ENCODE data around the gene CFAP206. TPM values are rescaled to one million over a fixed set of nuclear protein-coding genes. Genes with fewer than 3 reads are reported as not detected.

Gene CFAP206
- 0.47 to 0.93 TPM (median 0.56 TPM) in 5 replicates for total RNA-seq (2022; extraction: Qiagen RNA extraction; ENCODE audit: low read depth)

GRCh38 chr6:87407901-87408720 is at the start of gene CFAP206:
Gene CFAP206 (plus strand): TSS chr6:87407972. CDS start chr6:87409840, 1,868 bp downstream.

GRCh38 chr6:87472525-87473418 is 65.0 kb downstream of the CFAP206 start, which contains the start of gene SLC35A1:
Gene SLC35A1 (plus strand): TSS chr6:87472974. CDS start chr6:87473004, 30 bp downstream.

Other genes starting within 250 kb of the CFAP206 start
- 1.7 to 3.8 TPM (median 3.5 TPM) in 5 replicates for gene SMIM8, start 85.4 kb upstream of the CFAP206 start, total RNA-seq (2022; extraction: Qiagen RNA extraction; ENCODE audit: low read depth)
- gene GJB7, start 78.7 kb upstream of the CFAP206 start, total RNA-seq (2022; extraction: Qiagen RNA extraction; ENCODE audit: low read depth): not detected in 5 replicates
- 0.15 to 0.19 TPM (median 0.17 TPM) in 3 of 5 replicates, not detected in the others for gene C6orf163, start 63.2 kb upstream of the CFAP206 start, total RNA-seq (2022; extraction: Qiagen RNA extraction; ENCODE audit: low read depth)
- gene SLC35A1, start 65.0 kb downstream of the CFAP206 start, total RNA-seq (2022; extraction: Qiagen RNA extraction; ENCODE audit: low read depth): 7.2 to 12.5 TPM (median 10.8 TPM) in 5 replicates
- gene RARS2, start 182.0 kb downstream of the CFAP206 start, total RNA-seq (2022; extraction: Qiagen RNA extraction; ENCODE audit: low read depth): 18.8 to 23.1 TPM (median 21.2 TPM) in 5 replicates
- 16.4 to 19.6 TPM (median 18.9 TPM) in 5 replicates for gene ORC3, start 182.2 kb downstream of the CFAP206 start, total RNA-seq (2022; extraction: Qiagen RNA extraction; ENCODE audit: low read depth)

Data from A549 treated with DMSO at 1 μM for 4 hours (cell line).